GM21423 (cell line): Measurements from ENCODE around the gene PNKD.

Experiments
- ATAC-seq: cut with Tn5 transposase; IDR thresholded peaks from one replicate; pipeline ENCODE4 v1.9.1; 2021; ENCODE audit warnings: mild to moderate bottlenecking, moderate library complexity; ENCODE audit not compliant: unreplicated experiment

The PNKD gene

GRCh38 chr2:218256612-218257350, 13.5 kb upstream of the PNKD start:
- ATAC-seq = no peak

- peak; percentile 87 for ATAC-seq
Measured at GRCh38 chr2:218257390-218257981, 12.8 kb upstream of the PNKD start.

- ATAC-seq = no peak
Measured at GRCh38 chr2:218259099-218259961, 11.0 kb upstream of the PNKD start.

GRCh38 chr2:218260166-218260565, 10.2 kb upstream of the PNKD start:
- ATAC-seq = no peak

- no peak for ATAC-seq
Measured at GRCh38 chr2:218260742-218261422, 9.4 kb upstream of the PNKD start, which contains the start of gene GPBAR1. Gene GPBAR1, plus strand, starts transcription at chr2:218261015. Its CDS starts 1,710 bp downstream, at chr2:218262725.

- ATAC-seq = no peak
Measured at GRCh38 chr2:218261423-218262236, 8.7 kb upstream of the PNKD start.

GRCh38 chr2:218262237-218262600, 8.1 kb upstream of the PNKD start:
- no peak for ATAC-seq

- no peak for ATAC-seq
Measured at GRCh38 chr2:218262631-218263586, 7.4 kb upstream of the PNKD start.

- no peak for ATAC-seq
Measured at GRCh38 chr2:218263817-218264641, 6.3 kb upstream of the PNKD start.

GRCh38 chr2:218264773-218265561, 5.4 kb upstream of the PNKD start:
- ATAC-seq = no peak

- no peak for ATAC-seq
Measured at GRCh38 chr2:218265626-218266025, 4.7 kb upstream of the PNKD start.

- ATAC-seq = no peak
Measured at GRCh38 chr2:218266316-218266979, 3.9 kb upstream of the PNKD start.

- no peak for ATAC-seq
Measured at GRCh38 chr2:218267259-218267658, 3.1 kb upstream of the PNKD start.

GRCh38 chr2:218270721-218271486, 585 bp downstream of the PNKD start:
- ATAC-seq = no peak

- no peak for ATAC-seq
Measured at GRCh38 chr2:218271487-218271797, 1.1 kb downstream of the PNKD start.

GRCh38 chr2:218271865-218272530, 1.7 kb downstream of the PNKD start:
- ATAC-seq = no peak
